ENCODE measurements around the gene OR52A1. TPM values are rescaled to one million over a fixed set of nuclear protein-coding genes. Genes with fewer than 3 reads are reported as not detected.
"Not testable (repeated sequence)": the region's sequence is repeated elsewhere in the genome, so short reads cannot be mapped to it uniquely, and the experiment has no call there.

OR52A1 gene
- total and polyA plus RNA-seq, 8 donors: not detected

DNA sequence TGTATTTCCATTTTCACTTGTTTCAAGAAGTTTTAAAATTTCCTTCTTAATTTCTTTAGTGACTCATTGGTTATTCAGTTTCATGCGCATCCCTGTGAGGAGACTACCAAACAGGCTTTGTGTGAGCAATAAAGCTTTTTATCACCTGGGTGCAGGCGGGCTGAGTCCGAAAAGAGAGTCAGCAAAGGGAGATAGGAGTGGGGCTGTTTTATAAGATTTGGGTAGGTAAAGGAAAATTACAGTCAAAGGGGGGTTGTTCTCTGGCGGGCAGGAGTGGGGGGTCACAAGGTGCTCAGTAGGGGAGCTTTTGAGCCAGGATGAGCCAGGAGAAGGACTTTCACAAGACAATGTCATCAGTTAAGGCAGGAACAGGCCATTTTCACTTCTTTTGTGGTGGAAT is 5.7 kb upstream of the OR52A1 start:
- H3K4me1 ChIP-seq; H3K4me3 ChIP-seq; DNase-seq; H3K27ac ChIP-seq; intact Hi-C loops (cut with DNase I; ENCODE audit: low total_unique reads); H3K27me3 ChIP-seq; H3K9me3 ChIP-seq; H3K36me3 ChIP-seq: not testable (repeated sequence)
- 78 to 86% (median 80%) methylated on average over 4 of the region's 4 CpGs for WGBS, 5 donors

DNA sequence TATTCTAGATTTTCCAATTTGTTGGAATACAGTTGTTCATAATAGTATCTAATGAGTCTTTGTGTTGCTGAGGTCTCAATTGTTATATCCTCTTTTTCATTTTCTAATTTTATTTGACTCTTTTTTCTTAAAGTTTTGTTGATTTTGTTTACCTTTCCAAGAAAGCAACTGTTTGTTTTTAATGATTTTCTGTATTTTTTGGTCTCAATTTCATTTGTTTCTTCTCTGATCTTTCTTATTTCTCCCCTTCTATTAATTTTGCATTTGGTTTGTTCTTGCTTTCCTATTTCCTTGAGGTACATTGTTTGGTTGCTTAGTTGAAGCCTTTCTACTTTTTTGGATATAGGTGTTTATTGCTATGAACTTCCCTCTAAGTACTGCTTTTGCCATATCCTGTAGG is 5.2 kb upstream of the OR52A1 start:
- Histone ChIP-seq H3K27ac (no peak overlapping the region), H3K36me3 (no peaks in the 10 kb centered on the region), H3K4me3 (no peak overlapping the region), H3K4me1 (no peaks in the 10 kb centered on the region), H3K27me3 (no peaks in the 10 kb centered on the region), H3K9me3 (no peaks in the 10 kb centered on the region)
- TF ChIP-seq POLR2AphosphoS5 (IDR thresholded peaks at IDR 0.05): no peak
- no peak for TF ChIP-seq POLR2A (IDR thresholded peaks at IDR 0.05)
- TF ChIP-seq EP300 (IDR thresholded peaks at IDR 0.05): no peak
- TF ChIP-seq, protein P1, sequence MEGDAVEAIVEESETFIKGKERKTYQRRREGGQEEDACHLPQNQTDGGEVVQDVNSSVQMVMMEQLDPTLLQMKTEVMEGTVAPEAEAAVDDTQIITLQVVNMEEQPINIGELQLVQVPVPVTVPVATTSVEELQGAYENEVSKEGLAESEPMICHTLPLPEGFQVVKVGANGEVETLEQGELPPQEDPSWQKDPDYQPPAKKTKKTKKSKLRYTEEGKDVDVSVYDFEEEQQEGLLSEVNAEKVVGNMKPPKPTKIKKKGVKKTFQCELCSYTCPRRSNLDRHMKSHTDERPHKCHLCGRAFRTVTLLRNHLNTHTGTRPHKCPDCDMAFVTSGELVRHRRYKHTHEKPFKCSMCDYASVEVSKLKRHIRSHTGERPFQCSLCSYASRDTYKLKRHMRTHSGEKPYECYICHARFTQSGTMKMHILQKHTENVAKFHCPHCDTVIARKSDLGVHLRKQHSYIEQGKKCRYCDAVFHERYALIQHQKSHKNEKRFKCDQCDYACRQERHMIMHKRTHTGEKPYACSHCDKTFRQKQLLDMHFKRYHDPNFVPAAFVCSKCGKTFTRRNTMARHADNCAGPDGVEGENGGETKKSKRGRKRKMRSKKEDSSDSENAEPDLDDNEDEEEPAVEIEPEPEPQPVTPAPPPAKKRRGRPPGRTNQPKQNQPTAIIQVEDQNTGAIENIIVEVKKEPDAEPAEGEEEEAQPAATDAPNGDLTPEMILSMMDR (IDR thresholded peaks at IDR 0.05): no peak
- intact Hi-C loops (cut with DNase I; ENCODE audit: low total_unique reads): no loop called here
- no peak for DNase-seq

DNA sequence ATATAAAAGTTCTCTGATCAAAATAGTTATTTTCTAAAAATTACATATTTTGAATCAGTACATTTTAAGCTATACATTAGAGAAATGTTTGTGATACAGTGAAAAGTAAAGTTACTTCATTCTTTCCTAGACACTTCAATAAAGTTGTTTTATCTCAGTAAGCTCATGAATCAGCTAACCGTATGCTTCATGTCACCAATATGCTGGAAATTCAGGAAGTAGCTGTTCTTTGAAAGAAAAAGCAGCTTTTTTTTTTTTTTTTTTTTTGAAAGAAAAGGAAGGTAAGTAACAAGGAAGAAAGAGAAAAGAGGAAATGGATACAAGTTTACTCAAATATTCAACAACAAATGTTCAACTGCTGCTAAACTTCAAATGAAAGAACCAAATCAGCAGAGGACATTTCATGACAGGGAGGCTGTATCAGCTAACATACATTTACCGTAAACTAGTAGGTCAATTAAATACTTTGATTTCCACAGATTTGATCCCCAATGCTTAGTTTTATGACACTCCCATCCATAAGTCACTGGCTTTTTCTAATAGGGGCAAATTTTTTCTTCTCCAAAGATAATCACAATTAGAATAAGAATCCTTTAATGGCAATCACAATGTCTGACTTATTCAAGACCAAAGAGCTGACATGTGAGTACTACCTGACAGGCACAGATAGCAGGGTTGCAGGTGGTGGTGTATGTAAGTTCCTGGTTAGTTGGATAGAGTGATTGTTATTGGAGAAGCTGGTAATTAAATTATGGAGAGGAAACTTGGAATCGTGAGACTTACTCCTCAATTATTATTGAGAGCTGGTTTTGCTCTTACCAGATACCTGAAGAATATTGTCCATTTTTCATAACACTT is 754 bp downstream of the OR52A1 start:
- no peaks in the 10 kb centered on the region for H3K36me3 ChIP-seq
- no peak overlapping the region for H3K27ac ChIP-seq
- intact Hi-C loops (cut with DNase I; ENCODE audit: low total_unique reads): no loop called here
- 57 to 69% (median 59%) methylated on average over 3 of the region's 3 CpGs for WGBS, 5 donors
- peaks cover 0 to 5% (median 0%) of the 10 kb centered on the region in 3 donors for H3K27me3 ChIP-seq
- no peaks in the 10 kb centered on the region for H3K4me1 ChIP-seq
- DNase-seq: no peak
- H3K4me3 ChIP-seq: no peak overlapping the region
- TF ChIP-seq POLR2A (IDR thresholded peaks at IDR 0.05) (no peak), POLR2AphosphoS5 (IDR thresholded peaks at IDR 0.05) (no peak), EP300 (IDR thresholded peaks at IDR 0.05) (no peak)
- TF ChIP-seq, protein P1 (IDR thresholded peaks at IDR 0.05): no peak
- no peaks in the 10 kb centered on the region for H3K9me3 ChIP-seq

DNA sequence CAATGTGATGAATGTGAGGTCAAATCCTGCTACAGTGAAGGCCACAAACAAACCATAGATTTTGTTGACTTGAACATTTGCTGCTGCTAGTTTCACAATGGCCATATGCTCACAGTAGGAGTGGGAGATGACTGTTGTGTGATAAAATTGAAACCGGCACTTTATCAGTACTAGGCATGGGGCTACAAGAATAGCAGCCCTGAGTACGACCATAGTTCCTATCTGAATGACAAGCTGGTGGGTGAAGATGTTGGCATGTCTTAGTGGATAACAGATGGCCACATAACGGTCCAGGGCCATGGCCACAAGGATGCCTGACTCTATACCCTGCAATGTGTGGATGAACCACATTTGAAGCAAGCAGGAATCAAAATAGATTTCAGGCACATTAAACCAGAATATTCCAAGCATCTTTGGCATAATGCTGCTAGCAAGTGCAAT is 2.8 kb downstream of the OR52A1 start:
- no peak for TF ChIP-seq POLR2AphosphoS5 (IDR thresholded peaks at IDR 0.05)
- TF ChIP-seq POLR2A (IDR thresholded peaks at IDR 0.05): no peak
- TF ChIP-seq, protein P1 (IDR thresholded peaks at IDR 0.05): no peak
- no peak for TF ChIP-seq EP300 (IDR thresholded peaks at IDR 0.05)
- Histone ChIP-seq H3K27ac (no peak overlapping the region), H3K27me3 (peaks cover 0 to 5% (median 0%) of the 10 kb centered on the region in 3 donors), H3K4me1 (no peaks in the 10 kb centered on the region), H3K36me3 (no peaks in the 10 kb centered on the region), H3K9me3 (no peaks in the 10 kb centered on the region), H3K4me3 (no peak overlapping the region)
- intact Hi-C loops (cut with DNase I; ENCODE audit: low total_unique reads): no loop called here
- no peak for DNase-seq
- WGBS, 5 donors: 37 to 50% (median 48%) methylated on average over 3 of the region's 3 CpGs

DNA sequence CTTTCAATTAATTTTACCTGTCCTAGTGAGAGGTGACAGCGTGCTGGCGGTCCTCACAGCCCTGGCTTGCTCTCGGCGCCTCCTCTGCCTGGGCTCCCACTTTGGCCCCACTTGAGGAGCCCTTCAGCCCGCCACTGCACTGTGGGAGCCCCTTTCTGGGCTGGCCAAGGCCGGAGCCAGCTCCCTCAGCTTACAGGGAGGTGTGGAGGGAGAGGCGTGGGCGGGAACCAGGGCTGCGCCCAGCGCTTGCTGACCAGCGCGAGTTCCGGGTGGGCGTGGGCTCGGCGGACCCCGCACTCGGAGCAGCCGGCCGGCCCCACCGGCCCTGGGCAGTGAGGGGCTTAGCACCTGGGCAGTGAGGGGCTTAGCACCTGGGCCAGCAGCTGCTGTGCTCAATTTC is 10.4 kb downstream of the OR52A1 start:
- H3K4me1 ChIP-seq; H3K27ac ChIP-seq; DNase-seq; H3K36me3 ChIP-seq; H3K27me3 ChIP-seq; intact Hi-C loops (cut with DNase I; ENCODE audit: low total_unique reads); H3K4me3 ChIP-seq; H3K9me3 ChIP-seq: not testable (repeated sequence)
- WGBS, 5 donors: 90 to 97% (median 93%) methylated on average over 7 to 21 of the region's 21 CpGs
